GM23338 (cell line): ENCODE data around the gene CNIH3. TPM values are rescaled to one million over a fixed set of nuclear protein-coding genes. Genes with fewer than 3 reads are reported as not detected.

ENCODE experiments used
- ATAC-seq: fragments of 200-7000 bp; cut with Tn5 transposase; 3 replicates; pipeline ENCODE4 v1.9.1; 2020
- DNase-seq: peaks from one replicate; pipeline ENCODE4 v3.0.0-alpha.2; 2015; ENCODE audit warnings: low spot score
- H2AFZ ChIP-seq: fragments of 200-600 bp; sonication (generic); 2 replicates; pipeline ENCODE4 v1.8.0; 2016; ENCODE audit warnings: antibody characterized with exemption, mild to moderate bottlenecking, moderate library complexity
- H3F3A ChIP-seq: fragments of 200-600 bp; sonication (generic); replicated peaks from 2 replicates; pipeline ENCODE4 v1.8.0; 2017; ENCODE audit warnings: antibody characterized with exemption, mixed run types, low read depth
- H3K27ac ChIP-seq: fragments of 200-600 bp; sonication (generic); 2 replicates; pipeline ENCODE4 v1.6.1; 2016; ENCODE audit warnings: low read depth
- H3K27me3 ChIP-seq: fragments of 200-600 bp; sonication (generic); 2 replicates; pipeline ENCODE4 v1.8.0; 2016; ENCODE audit warnings: mild to moderate bottlenecking, mixed run types, moderate library complexity; ENCODE audit not compliant: insufficient read depth
- H3K36me3 ChIP-seq: fragments of 200-600 bp; sonication (generic); 2 replicates; pipeline ENCODE4 v1.8.0; 2016; ENCODE audit warnings: mild to moderate bottlenecking; ENCODE audit not compliant: insufficient read depth
- H3K4me1 ChIP-seq: fragments of 200-600 bp; sonication (generic); 2 replicates; pipeline ENCODE4 v1.8.0; 2016; ENCODE audit warnings: mild to moderate bottlenecking, moderate library complexity; ENCODE audit not compliant: insufficient read depth
- H3K4me2 ChIP-seq: fragments of 200-600 bp; sonication (generic); 2 replicates; pipeline ENCODE4 v1.7.1; 2017; ENCODE audit warnings: mixed run types
- H3K4me3 ChIP-seq: fragments of 200-600 bp; sonication (generic); 2 replicates; pipeline ENCODE4 v1.6.1; 2016; ENCODE audit warnings: mixed run types
- H3K79me2 ChIP-seq: fragments of 200-600 bp; sonication (generic); replicated peaks from 2 replicates; pipeline ENCODE4 v1.8.0; 2017; ENCODE audit warnings: mild to moderate bottlenecking; ENCODE audit not compliant: insufficient read depth
- H3K9me2 ChIP-seq: fragments of 200-600 bp; sonication (generic); 2 replicates; pipeline ENCODE4 v1.8.0; 2017; ENCODE audit not compliant: insufficient read depth
- H4K20me1 ChIP-seq: fragments of 200-600 bp; sonication (generic); replicated peaks from 2 replicates; pipeline ENCODE4 v1.8.0; 2017; ENCODE audit warnings: mild to moderate bottlenecking; ENCODE audit not compliant: insufficient read depth
- H3K27ac Mint-ChIP-seq: 2 replicates; pipeline ENCODE4 v1.8.0; 2020; ENCODE audit warnings: inconsistent platforms, mild to moderate bottlenecking, moderate library complexity, mixed read lengths
- H3K27me3 Mint-ChIP-seq: 3 replicates; pipeline ENCODE4 v1.8.0; 2022; ENCODE audit warnings: low read depth, mild to moderate bottlenecking, moderate library complexity, mixed read lengths, inconsistent platforms; ENCODE audit not compliant: insufficient read depth, poor library complexity
- H3K36me3 Mint-ChIP-seq: 3 replicates; pipeline ENCODE4 v1.8.0; 2021; ENCODE audit warnings: low read depth, mild to moderate bottlenecking, inconsistent platforms, moderate library complexity, mixed read lengths
- H3K4me1 Mint-ChIP-seq: 3 replicates; pipeline ENCODE4 v1.8.0; 2020; ENCODE audit warnings: mild to moderate bottlenecking, inconsistent platforms, mixed read lengths
- H3K4me3 Mint-ChIP-seq: 3 replicates; pipeline ENCODE4 v1.8.0; 2021; ENCODE audit warnings: moderate library complexity, mild to moderate bottlenecking, inconsistent platforms, mixed read lengths
- H3K9me3 Mint-ChIP-seq: 3 replicates; pipeline ENCODE4 v1.8.0; 2020; ENCODE audit warnings: moderate library complexity, mild to moderate bottlenecking, inconsistent platforms, mixed read lengths
- ZNF114 ChIP-seq: fragments of 250-450 bp; sonication (Bioruptor Pico); IDR thresholded peaks from 2 replicates; pipeline ENCODE4 v1.5.0; 2020; ENCODE audit warnings: mild to moderate bottlenecking, moderate library complexity
- ZNF331 ChIP-seq: fragments of 250-450 bp; sonication (Bioruptor Pico); IDR thresholded peaks from 2 replicates; pipeline ENCODE4 v1.5.0; 2020; ENCODE audit warnings: low read depth, mild to moderate bottlenecking, moderate library complexity
- polyA plus RNA-seq: library from polyadenylated mRNA; unstranded; fragments of >200 nt; fragmentation: Nextera tagmentation; extraction: Ambion mirVana; gene quantifications from 2 replicates; pipeline ENCODE4 v1.2.1, GENCODE V29; 2016
- total RNA-seq: library from RNA; depleted of rRNA; stranded (reverse); fragments of >200 nt; shearing (Covaris generic); gene quantifications from 2 replicates; pipeline ENCODE4 v1.2.3, GENCODE V29; 2014
- TF ChIP-seq, protein P1 (sequence below): fragments of 250-450 bp; sonication (Bioruptor Pico); IDR thresholded peaks from 2 replicates; pipeline ENCODE4 v1.5.0; 2020; ENCODE audit warnings: mild to moderate bottlenecking, moderate library complexity
- TF ChIP-seq, protein P2 (sequence below), 2 experiments: fragments of 200-600 bp in 1 of 2; sonication (generic) in 1 of 2; conservative IDR thresholded peaks; 2 replicates each; pipeline versions ENCODE4 v1.5.1 to v1.6.1; 2016 to 2017; ENCODE audit warnings: antibody characterized with exemption in 2 of 2, low read depth in 2 of 2, mild to moderate bottlenecking in 2 of 2, moderate library complexity in 1 of 2

The CNIH3 gene
- total and polyA plus RNA-seq, 2 experiments from 2014 or later: 3.6 to 5.1 TPM

DNA sequence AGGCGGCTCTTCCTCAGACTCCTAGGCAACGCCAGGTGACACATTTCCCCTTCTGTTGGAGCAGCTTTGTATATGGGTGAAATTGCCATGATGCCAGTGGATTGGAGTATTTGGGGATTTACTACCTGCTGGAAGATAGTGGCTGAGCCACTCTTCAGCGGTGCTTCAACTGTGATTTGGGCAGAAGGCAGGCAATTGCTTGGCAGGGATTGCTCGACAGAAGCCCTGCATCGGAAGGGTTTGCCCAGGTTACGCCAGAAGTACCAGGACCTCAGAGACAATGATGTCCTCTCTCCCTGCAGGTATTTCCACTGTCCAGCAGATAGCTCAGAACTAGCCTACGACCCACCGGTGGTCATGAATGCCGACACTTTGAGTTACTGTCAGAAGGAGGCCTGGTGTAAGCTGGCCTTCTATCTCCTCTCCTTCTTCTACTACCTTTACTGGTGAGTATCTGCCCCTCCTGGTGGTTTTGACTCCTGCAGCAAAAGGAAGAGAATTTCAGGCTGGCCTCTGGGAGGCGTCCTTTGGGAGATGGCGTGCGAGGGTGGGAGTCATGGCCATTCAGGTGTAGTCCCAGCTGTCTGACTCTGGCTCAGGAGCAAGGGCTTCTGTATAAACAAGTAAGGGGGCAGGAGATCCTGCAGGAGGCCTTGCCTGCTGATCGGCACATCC lies 118.3 kb downstream of the CNIH3 start:
- Mint-ChIP-seq H3K27me3 (peaks cover 18% of the 10 kb centered on the region), H3K4me3 (no peak overlapping the region), H3K36me3 (no peaks in the 10 kb centered on the region; the same call in 2 of the 3 replicates), H3K9me3 (no peaks in the 10 kb centered on the region), H3K4me1 (peaks cover 57% of the 10 kb centered on the region), H3K27ac (no peak overlapping the region)
- Histone ChIP-seq H3K4me2 (no peak overlapping the region), H3K27me3 (no peaks in the 10 kb centered on the region), H4K20me1 (no peaks in the 10 kb centered on the region), H3K79me2 (no peaks in the 10 kb centered on the region), H3K4me3 (no peak overlapping the region), H3F3A (no peaks in the 10 kb centered on the region), H3K4me1 (peaks cover 29% of the 10 kb centered on the region), H3K9me2 (no peaks in the 10 kb centered on the region), H3K36me3 (no peaks in the 10 kb centered on the region), H3K27ac (no peak overlapping the region), H2AFZ (no peak overlapping the region)
- TF ChIP-seq ZNF114 (CRISPR knock-in tag) (no peak), ZNF331 (no peak)
- TF ChIP-seq, protein P1, sequence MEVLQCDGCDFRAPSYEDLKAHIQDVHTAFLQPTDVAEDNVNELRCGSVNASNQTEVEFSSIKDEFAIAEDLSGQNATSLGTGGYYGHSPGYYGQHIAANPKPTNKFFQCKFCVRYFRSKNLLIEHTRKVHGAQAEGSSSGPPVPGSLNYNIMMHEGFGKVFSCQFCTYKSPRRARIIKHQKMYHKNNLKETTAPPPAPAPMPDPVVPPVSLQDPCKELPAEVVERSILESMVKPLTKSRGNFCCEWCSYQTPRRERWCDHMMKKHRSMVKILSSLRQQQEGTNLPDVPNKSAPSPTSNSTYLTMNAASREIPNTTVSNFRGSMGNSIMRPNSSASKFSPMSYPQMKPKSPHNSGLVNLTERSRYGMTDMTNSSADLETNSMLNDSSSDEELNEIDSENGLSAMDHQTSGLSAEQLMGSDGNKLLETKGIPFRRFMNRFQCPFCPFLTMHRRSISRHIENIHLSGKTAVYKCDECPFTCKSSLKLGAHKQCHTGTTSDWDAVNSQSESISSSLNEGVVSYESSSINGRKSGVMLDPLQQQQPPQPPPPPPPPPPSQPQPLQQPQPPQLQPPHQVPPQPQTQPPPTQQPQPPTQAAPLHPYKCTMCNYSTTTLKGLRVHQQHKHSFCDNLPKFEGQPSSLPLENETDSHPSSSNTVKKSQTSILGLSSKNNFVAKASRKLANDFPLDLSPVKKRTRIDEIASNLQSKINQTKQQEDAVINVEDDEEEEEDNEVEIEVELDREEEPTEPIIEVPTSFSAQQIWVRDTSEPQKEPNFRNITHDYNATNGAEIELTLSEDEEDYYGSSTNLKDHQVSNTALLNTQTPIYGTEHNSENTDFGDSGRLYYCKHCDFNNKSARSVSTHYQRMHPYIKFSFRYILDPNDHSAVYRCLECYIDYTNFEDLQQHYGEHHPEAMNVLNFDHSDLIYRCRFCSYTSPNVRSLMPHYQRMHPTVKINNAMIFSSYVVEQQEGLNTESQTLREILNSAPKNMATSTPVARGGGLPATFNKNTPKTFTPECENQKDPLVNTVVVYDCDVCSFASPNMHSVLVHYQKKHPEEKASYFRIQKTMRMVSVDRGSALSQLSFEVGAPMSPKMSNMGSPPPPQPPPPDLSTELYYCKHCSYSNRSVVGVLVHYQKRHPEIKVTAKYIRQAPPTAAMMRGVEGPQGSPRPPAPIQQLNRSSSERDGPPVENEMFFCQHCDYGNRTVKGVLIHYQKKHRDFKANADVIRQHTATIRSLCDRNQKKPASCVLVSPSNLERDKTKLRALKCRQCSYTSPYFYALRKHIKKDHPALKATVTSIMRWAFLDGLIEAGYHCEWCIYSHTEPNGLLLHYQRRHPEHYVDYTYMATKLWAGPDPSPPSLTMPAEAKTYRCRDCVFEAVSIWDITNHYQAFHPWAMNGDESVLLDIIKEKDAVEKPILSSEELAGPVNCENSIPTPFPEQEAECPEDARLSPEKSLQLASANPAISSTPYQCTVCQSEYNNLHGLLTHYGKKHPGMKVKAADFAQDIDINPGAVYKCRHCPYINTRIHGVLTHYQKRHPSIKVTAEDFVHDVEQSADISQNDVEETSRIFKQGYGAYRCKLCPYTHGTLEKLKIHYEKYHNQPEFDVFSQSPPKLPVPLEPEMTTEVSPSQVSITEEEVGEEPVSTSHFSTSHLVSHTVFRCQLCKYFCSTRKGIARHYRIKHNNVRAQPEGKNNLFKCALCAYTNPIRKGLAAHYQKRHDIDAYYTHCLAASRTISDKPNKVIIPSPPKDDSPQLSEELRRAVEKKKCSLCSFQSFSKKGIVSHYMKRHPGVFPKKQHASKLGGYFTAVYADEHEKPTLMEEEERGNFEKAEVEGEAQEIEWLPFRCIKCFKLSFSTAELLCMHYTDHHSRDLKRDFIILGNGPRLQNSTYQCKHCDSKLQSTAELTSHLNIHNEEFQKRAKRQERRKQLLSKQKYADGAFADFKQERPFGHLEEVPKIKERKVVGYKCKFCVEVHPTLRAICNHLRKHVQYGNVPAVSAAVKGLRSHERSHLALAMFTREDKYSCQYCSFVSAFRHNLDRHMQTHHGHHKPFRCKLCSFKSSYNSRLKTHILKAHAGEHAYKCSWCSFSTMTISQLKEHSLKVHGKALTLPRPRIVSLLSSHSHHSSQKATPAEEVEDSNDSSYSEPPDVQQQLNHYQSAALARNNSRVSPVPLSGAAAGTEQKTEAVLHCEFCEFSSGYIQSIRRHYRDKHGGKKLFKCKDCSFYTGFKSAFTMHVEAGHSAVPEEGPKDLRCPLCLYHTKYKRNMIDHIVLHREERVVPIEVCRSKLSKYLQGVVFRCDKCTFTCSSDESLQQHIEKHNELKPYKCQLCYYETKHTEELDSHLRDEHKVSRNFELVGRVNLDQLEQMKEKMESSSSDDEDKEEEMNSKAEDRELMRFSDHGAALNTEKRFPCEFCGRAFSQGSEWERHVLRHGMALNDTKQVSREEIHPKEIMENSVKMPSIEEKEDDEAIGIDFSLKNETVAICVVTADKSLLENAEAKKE: peak; percentile 68; the same call in 1 of the 2 replicates
- TF ChIP-seq, protein P2, sequence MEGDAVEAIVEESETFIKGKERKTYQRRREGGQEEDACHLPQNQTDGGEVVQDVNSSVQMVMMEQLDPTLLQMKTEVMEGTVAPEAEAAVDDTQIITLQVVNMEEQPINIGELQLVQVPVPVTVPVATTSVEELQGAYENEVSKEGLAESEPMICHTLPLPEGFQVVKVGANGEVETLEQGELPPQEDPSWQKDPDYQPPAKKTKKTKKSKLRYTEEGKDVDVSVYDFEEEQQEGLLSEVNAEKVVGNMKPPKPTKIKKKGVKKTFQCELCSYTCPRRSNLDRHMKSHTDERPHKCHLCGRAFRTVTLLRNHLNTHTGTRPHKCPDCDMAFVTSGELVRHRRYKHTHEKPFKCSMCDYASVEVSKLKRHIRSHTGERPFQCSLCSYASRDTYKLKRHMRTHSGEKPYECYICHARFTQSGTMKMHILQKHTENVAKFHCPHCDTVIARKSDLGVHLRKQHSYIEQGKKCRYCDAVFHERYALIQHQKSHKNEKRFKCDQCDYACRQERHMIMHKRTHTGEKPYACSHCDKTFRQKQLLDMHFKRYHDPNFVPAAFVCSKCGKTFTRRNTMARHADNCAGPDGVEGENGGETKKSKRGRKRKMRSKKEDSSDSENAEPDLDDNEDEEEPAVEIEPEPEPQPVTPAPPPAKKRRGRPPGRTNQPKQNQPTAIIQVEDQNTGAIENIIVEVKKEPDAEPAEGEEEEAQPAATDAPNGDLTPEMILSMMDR (conservative IDR thresholded peaks at IDR 0.05; ENCODE audit: low read depth in 2 of 2): peak; percentile 63 to 78
- DNase-seq: peak; percentile 72
- ATAC-seq: peak; percentile 59
